ENCODE results near the gene AGBL1.

Gene AGBL1

GRCh38 chr15:86754846-86755245, 675.2 kb downstream of the AGBL1 start:
- DNase-seq: no peak

- DNase-seq: no peak
Observed at GRCh38 chr15:86756688-86757087, 677.0 kb downstream of the AGBL1 start.

GRCh38 chr15:86759800-86760523, 680.3 kb downstream of the AGBL1 start:
- no peak for DNase-seq

- no peak for DNase-seq
Observed at GRCh38 chr15:86762874-86763273, 683.2 kb downstream of the AGBL1 start.

GRCh38 chr15:86764021-86764420, 684.4 kb downstream of the AGBL1 start:
- DNase-seq: no peak

- DNase-seq: no peak
Observed at GRCh38 chr15:86765281-86765680, 685.6 kb downstream of the AGBL1 start.

- no peak for DNase-seq
Observed at GRCh38 chr15:86772369-86773059, 692.8 kb downstream of the AGBL1 start.

- no peak for DNase-seq
Observed at GRCh38 chr15:86773736-86774135, 694.1 kb downstream of the AGBL1 start.

- no peak for DNase-seq
Observed at GRCh38 chr15:86776145-86776544, 696.5 kb downstream of the AGBL1 start.

GRCh38 chr15:86796521-86796920, 716.9 kb downstream of the AGBL1 start:
- DNase-seq: no peak

- DNase-seq: no peak
Observed at GRCh38 chr15:86797135-86797534, 717.5 kb downstream of the AGBL1 start.

GRCh38 chr15:86799226-86799625, 719.6 kb downstream of the AGBL1 start:
- DNase-seq: no peak

- DNase-seq: no peak
Observed at GRCh38 chr15:86802244-86802643, 722.6 kb downstream of the AGBL1 start.

- DNase-seq: no peak
Observed at GRCh38 chr15:86804406-86804805, 724.7 kb downstream of the AGBL1 start.

- DNase-seq: no peak
Observed at GRCh38 chr15:86810329-86810728, 730.7 kb downstream of the AGBL1 start.

GRCh38 chr15:86813892-86814291, 734.2 kb downstream of the AGBL1 start:
- no peak for DNase-seq

GRCh38 chr15:86829245-86829644, 749.6 kb downstream of the AGBL1 start:
- DNase-seq: no peak

GRCh38 chr15:86830304-86830703, 750.6 kb downstream of the AGBL1 start:
- no peak for DNase-seq

GRCh38 chr15:86833595-86833994, 753.9 kb downstream of the AGBL1 start:
- no peak for DNase-seq

- DNase-seq: no peak
Observed at GRCh38 chr15:86834115-86834863, 754.6 kb downstream of the AGBL1 start.

GRCh38 chr15:86837294-86838061, 757.8 kb downstream of the AGBL1 start:
- no peak for DNase-seq

GRCh38 chr15:86839502-86839901, 759.8 kb downstream of the AGBL1 start:
- DNase-seq: no peak

- no peak for DNase-seq
Observed at GRCh38 chr15:86840996-86841395, 761.3 kb downstream of the AGBL1 start.
